ENCODE measurements around the gene LRRD1.
"Not testable (repeated sequence)": the region's sequence is repeated elsewhere in the genome, so short reads cannot be mapped to it uniquely, and the experiment has no call there.

DNA sequence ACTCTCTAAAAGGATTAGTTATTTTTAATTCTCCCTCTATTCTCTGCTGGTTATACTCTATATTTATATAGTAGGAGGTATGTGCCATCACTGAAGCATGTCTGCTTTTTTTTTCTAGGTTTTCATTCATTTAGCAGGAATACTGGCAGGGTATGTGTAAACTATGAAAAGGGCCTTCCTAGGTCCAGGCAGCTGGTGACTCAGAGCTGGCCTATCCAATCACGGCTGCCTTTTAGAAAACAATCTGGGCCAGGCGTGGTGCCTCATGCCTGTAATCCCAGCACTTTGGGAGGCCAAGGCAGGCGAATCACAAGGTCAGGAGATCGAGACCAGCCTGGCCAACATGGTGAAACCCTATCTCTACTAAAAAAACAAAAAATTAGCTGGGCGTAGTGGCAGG, 76.1 kb downstream of the LRRD1 start:
- TF ChIP-seq, protein P1, sequence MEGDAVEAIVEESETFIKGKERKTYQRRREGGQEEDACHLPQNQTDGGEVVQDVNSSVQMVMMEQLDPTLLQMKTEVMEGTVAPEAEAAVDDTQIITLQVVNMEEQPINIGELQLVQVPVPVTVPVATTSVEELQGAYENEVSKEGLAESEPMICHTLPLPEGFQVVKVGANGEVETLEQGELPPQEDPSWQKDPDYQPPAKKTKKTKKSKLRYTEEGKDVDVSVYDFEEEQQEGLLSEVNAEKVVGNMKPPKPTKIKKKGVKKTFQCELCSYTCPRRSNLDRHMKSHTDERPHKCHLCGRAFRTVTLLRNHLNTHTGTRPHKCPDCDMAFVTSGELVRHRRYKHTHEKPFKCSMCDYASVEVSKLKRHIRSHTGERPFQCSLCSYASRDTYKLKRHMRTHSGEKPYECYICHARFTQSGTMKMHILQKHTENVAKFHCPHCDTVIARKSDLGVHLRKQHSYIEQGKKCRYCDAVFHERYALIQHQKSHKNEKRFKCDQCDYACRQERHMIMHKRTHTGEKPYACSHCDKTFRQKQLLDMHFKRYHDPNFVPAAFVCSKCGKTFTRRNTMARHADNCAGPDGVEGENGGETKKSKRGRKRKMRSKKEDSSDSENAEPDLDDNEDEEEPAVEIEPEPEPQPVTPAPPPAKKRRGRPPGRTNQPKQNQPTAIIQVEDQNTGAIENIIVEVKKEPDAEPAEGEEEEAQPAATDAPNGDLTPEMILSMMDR (IDR thresholded peaks at IDR 0.05; ENCODE audit: insufficient read depth, low read length, poor library complexity, severe bottlenecking), result not testable (repeated sequence)
- not testable (repeated sequence) for TF ChIP-seq EZH2phosphoT487 (conservative IDR thresholded peaks at IDR 0.05; ENCODE audit: low read length)

Measured in SU-DHL-6 (cell line).